ENCODE results near the gene CEBPB.

CEBPB gene

DNA sequence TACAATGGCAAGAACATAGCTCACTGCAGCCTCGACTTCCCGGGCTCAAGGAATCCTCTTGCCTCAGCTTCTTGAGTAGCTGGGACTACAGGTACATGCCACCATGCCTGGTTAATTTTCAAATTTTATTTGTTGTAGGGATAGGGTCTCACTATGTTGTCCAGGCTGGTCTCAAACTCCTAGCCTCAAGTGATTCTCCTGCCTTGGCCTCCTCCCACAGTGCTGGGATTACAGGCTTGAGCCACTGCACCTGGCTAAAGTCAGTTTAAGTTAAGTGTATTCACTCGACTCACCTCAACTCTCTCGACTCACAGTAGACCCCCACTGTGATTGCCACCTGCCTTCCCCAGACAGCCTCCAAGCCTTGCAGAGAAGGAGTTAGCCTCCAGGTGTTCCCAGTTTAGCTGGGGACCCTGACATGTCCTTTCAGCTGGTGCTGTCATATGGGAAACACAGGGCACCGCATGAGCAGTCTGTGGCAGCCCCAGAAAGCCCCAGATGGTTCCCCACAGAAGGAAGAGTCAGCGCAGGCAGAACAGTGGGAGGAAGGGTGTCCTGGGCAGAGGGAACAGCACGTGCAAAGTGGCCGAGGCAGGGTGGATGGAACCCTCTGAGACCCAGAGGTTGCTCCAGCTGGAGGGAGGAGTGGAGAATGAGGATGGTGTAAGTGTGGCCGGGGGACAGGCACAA lies 40.4 kb downstream of the CEBPB start:
- no peak for DNase-seq

DNA sequence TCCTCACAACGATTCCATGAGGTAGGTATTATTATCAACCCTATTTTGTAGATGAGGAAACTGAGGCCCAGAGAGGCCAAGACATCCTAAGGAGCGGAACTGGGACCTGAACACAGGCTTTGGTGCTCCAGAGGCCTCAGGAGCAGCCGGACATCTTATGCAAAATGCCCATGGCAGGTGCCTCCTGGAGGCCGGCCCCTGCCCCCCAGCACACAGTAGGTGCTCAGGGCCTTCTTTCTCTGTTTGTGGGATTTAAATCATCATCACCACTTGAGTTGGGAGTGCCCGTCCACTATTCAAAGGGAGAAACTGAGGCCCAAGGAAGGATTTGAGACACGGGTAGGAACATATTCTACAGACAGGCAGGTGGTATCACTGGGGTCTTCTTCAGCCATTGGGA lies 41.2 kb downstream of the CEBPB start:
- DNase-seq, result no peak

DNA sequence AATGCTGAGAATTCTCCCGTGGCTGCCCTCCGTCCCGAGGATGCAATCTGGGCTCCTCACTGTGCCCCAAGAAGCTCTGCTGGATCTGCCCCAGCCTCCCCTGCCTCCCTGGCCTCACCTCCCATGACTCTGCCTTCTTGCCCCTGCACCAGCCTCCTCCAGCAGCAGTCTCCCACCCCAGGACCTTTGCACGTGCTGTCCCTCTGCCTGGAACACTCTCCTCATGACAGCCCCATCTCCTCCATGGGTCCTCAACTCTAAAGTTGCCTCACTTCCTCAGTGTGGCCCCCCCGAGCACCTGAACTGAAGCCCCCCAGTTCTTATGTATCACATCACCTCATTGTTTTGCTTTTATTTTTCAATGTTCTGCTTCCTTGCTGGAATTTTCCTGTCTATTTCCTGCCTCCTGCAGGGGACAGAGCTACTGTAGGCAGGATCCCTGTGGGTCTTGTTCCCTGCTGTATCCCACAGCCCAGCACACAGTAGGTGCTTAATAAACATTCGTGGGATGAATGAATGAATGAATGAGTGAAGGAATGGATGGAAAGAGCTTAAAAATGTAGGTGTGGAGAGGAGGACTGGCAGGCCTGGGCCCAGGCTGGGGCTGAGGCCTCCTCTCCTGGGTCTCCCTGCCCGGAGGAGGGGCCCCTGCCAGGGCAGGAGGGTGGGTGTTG lies 42.2 kb downstream of the CEBPB start:
- DNase-seq, result no peak

DNA sequence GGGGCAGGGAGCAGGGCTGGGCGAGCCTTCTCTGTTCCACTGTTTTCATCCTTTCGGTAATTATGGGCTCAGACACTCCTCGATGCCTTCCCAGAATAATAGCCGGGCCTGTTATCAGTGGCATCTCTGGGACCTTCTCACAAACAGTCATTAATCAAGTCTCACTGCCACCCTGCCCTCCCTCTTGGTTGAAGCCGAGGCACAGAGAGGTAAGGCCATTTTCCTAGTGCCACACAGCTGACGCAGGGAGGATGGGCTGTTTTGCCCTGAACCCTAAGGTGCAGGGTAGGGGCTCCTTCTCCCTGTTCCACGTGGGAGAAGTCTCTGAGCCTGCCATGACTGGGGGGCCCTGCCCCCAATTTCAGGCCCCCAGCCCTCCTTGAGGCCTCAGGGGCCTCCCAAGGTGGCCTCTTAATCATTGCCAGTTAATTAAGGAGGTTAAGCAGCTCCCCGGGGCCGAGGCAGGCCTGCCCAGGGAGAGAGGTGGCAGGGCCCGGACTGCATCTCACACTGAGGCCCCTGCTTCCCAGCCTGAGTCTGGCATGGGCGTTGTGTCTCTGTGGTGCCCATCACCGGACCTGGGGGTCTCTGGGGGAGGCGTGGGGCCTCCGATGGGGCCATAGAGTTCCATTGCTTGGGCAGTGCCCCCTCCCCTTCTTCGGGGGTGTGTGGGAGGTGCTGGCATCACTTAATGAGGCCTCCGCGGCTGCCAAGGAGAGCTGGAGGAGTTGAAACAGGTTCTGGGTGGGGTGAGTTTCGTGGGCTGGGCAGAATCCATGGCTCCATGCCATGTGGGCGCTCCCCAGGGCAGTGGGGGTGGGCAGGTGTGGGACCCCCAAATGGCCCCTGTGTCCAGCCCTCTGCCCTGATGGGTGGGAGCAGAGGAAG lies 42.9 kb downstream of the CEBPB start:
- DNase-seq, result no peak

DNA sequence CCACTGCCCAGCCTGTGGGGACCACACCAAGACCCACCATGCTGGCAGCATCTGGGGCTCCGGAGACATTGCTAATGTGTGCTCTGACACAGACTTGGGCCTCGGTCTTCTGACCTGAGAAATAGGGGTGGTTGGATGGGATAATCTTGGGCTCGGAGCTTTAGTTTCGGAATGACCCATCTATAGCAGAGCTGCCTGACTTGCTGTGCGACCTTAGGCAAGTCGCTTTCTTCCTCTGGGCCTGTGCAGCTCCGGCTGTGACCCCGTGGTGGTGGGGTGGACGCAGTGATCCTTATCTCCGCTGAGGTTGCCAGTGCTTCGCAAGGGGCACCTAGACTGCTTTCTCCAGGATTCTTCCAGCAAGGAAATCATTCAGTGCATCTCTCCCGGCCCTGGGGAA lies 43.7 kb downstream of the CEBPB start:
- DNase-seq, result no peak

GRCh38 chr20:50237349-50237748 lies 46.7 kb downstream of the CEBPB start:
- no peak for DNase-seq

DNA sequence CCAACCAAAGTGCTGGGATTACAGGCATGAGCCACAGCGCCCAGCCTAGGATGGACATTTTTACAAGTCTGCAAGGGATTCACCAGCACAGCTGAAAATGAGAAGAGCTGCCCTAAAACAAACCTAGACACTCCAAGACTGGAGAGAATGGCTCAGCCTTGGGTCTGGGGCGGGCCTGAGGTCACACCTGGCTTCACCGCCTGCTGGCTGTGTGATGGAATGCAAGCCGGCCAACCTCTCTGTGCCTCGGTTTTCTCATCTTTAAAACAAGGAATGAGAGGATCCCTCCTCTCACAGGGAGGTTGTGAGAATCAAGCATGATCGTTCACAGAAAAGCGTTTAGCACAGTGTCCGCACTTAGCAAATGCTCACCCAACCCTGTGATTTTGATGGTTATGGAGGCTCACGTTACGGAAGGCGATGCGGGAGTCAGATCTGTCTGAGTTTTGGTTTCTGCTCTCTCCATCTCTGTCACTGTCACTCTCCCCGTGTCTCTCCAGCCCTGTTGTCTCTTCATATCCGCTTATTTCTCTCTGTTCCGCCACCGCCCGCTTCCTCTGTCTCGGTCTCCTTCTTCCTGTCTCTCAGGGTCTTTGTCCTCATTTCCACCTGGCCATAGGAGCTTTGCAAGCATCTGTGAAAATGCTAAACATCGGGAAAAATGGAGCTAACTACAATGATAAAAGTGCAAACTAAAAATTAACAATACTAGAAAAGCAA lies 47.6 kb downstream of the CEBPB start:
- no peak for DNase-seq

DNA sequence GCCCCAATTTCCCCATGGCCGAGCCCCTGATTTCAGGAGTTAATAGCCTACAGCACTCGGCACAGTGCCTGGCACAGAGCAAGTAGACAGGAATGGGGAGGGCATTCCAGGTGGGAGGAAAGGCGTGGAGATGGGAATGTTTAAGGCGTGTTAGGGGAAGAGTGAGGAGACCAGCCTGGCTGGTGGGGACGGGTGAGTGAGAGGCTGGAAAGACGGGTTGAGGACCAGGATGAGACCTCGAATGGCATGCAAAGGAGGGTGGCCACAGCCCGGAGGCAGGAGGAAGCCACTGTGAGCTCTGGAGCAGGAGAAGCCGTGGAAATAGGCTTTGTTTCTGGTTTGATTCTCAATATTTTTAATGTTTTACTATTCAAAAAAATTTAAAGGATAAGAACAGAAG lies 49.5 kb downstream of the CEBPB start:
- DNase-seq, result no peak

GRCh38 chr20:50242178-50242514 lies 51.5 kb downstream of the CEBPB start:
- DNase-seq, result no peak
